ENCODE data around the gene POM121L12.

Gene POM121L12

GRCh38 chr7:53048638-53049037 lies 13.2 kb downstream of the POM121L12 start (continued):
- no peak for TF ChIP-seq TCF4 (CRISPR knock-in tag; IDR thresholded peaks at IDR 0.05; ENCODE audit: borderline replicate concordance)
- TF ChIP-seq GLIS3 (CRISPR knock-in tag; IDR thresholded peaks at IDR 0.05): no peak
- no peak for TF ChIP-seq ZFP3 (CRISPR knock-in tag; IDR thresholded peaks at IDR 0.05)

- TF ChIP-seq BACH2 (CRISPR knock-in tag; IDR thresholded peaks at IDR 0.05; ENCODE audit: borderline replicate concordance) (no peak), CSDC2 (CRISPR knock-in tag; IDR thresholded peaks at IDR 0.05) (no peak), ESRRG (CRISPR knock-in tag; IDR thresholded peaks at IDR 0.05) (no peak), PPARA (CRISPR knock-in tag; IDR thresholded peaks at IDR 0.05; ENCODE audit: borderline replicate concordance) (no peak), CSRNP3 (CRISPR knock-in tag; IDR thresholded peaks at IDR 0.05) (no peak)
These were observed 15.0 kb downstream of the POM121L12 start for GRCh38 chr7:53050433-53050832.

DNA sequence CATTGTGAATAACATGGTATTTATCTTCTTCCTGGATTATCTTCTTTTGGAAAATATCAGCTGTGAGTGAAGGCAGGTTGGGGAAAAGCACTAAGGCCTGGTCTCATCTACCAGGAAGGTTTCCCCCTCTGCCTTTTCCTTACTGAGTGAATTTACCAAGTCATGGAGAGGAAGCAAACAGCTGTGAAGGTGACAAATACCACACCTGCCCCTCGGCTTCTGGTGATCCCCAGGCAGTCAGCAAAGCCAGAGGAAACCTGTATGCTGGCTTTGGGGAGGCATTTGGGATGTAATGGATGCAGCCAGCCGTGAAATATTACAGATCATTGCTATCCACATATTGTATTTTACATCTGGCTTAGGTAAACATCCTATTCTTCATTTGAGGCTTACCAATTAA lies 24.2 kb downstream of the POM121L12 start:
- ATAC-seq: no peak
- TF ChIP-seq, protein P1, sequence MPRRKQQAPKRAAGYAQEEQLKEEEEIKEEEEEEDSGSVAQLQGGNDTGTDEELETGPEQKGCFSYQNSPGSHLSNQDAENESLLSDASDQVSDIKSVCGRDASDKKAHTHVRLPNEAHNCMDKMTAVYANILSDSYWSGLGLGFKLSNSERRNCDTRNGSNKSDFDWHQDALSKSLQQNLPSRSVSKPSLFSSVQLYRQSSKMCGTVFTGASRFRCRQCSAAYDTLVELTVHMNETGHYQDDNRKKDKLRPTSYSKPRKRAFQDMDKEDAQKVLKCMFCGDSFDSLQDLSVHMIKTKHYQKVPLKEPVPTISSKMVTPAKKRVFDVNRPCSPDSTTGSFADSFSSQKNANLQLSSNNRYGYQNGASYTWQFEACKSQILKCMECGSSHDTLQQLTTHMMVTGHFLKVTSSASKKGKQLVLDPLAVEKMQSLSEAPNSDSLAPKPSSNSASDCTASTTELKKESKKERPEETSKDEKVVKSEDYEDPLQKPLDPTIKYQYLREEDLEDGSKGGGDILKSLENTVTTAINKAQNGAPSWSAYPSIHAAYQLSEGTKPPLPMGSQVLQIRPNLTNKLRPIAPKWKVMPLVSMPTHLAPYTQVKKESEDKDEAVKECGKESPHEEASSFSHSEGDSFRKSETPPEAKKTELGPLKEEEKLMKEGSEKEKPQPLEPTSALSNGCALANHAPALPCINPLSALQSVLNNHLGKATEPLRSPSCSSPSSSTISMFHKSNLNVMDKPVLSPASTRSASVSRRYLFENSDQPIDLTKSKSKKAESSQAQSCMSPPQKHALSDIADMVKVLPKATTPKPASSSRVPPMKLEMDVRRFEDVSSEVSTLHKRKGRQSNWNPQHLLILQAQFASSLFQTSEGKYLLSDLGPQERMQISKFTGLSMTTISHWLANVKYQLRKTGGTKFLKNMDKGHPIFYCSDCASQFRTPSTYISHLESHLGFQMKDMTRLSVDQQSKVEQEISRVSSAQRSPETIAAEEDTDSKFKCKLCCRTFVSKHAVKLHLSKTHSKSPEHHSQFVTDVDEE (CRISPR knock-in tag; IDR thresholded peaks at IDR 0.05): no peak
- no peak for TF ChIP-seq GLIS3 (CRISPR knock-in tag; IDR thresholded peaks at IDR 0.05)
- no peak for TF ChIP-seq ZNF70 (CRISPR knock-in tag; IDR thresholded peaks at IDR 0.05)
- TF ChIP-seq RARB (CRISPR knock-in tag; IDR thresholded peaks at IDR 0.05): no peak
- TF ChIP-seq CSRNP3 (CRISPR knock-in tag; IDR thresholded peaks at IDR 0.05): no peak
- TF ChIP-seq BACH2 (CRISPR knock-in tag; IDR thresholded peaks at IDR 0.05; ENCODE audit: borderline replicate concordance): no peak
- no peak for TF ChIP-seq ARNTL (CRISPR knock-in tag; IDR thresholded peaks at IDR 0.05; ENCODE audit: borderline replicate concordance, low read depth)
- TF ChIP-seq ZNF565 (CRISPR knock-in tag; conservative IDR thresholded peaks at IDR 0.05; ENCODE audit: low read depth): no peak
- no peak for TF ChIP-seq PATZ1 (CRISPR knock-in tag; IDR thresholded peaks at IDR 0.05; ENCODE audit: borderline replicate concordance)
- TF ChIP-seq ZNF8 (CRISPR knock-in tag; IDR thresholded peaks at IDR 0.05): no peak
- no peak for TF ChIP-seq ZFP30 (CRISPR knock-in tag; IDR thresholded peaks at IDR 0.05)
- TF ChIP-seq OSR1 (CRISPR knock-in tag; IDR thresholded peaks at IDR 0.05): no peak
- TF ChIP-seq ZFP3 (CRISPR knock-in tag; IDR thresholded peaks at IDR 0.05): no peak
- no peak for TF ChIP-seq PPARA (CRISPR knock-in tag; IDR thresholded peaks at IDR 0.05; ENCODE audit: borderline replicate concordance)
- no peak for TF ChIP-seq CSDC2 (CRISPR knock-in tag; IDR thresholded peaks at IDR 0.05)
- TF ChIP-seq, protein P2, sequence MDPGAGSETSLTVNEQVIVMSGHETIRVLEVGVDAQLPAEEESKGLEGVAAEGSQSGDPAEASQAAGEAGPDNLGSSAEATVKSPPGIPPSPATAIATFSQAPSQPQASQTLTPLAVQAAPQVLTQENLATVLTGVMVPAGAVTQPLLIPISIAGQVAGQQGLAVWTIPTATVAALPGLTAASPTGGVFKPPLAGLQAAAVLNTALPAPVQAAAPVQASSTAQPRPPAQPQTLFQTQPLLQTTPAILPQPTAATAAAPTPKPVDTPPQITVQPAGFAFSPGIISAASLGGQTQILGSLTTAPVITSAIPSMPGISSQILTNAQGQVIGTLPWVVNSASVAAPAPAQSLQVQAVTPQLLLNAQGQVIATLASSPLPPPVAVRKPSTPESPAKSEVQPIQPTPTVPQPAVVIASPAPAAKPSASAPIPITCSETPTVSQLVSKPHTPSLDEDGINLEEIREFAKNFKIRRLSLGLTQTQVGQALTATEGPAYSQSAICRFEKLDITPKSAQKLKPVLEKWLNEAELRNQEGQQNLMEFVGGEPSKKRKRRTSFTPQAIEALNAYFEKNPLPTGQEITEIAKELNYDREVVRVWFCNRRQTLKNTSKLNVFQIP (CRISPR knock-in tag; IDR thresholded peaks at IDR 0.05; ENCODE audit: borderline replicate concordance, low read depth): no peak

More at GRCh38 chr7:53050433-53050832, 15.0 kb downstream of the POM121L12 start:
- ATAC-seq: no peak

DNA sequence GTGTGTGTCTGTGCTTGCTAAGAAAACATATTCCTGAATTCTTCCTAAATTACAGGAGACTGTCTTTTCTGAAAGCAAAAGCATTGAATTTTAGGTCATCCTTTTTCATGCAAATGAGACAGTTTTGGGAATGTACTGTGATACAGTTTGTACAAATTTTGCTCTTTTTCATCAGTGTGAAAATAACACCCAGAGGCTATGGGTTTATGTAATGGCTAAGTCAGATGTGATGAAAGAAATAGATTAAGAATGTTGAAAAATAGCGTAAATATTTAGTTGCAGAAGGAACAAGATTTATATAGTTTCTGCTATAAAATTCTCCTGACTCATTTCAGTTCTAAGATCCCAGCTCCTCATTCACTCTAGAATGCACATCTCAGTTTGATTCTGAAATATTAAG lies 24.6 kb downstream of the POM121L12 start:
- ATAC-seq: no peak
- TF ChIP-seq, protein P2 (CRISPR knock-in tag; IDR thresholded peaks at IDR 0.05; ENCODE audit: borderline replicate concordance, low read depth): no peak
- no peak for TF ChIP-seq ISL1 (CRISPR knock-in tag; IDR thresholded peaks at IDR 0.05)
- no peak for TF ChIP-seq PPARA (CRISPR knock-in tag; IDR thresholded peaks at IDR 0.05; ENCODE audit: borderline replicate concordance)
- TF ChIP-seq RARB (CRISPR knock-in tag; IDR thresholded peaks at IDR 0.05): no peak
- TF ChIP-seq, protein P1 (CRISPR knock-in tag; IDR thresholded peaks at IDR 0.05): no peak
- no peak for TF ChIP-seq ZNF70 (CRISPR knock-in tag; IDR thresholded peaks at IDR 0.05)
- TF ChIP-seq CSRNP3 (CRISPR knock-in tag; IDR thresholded peaks at IDR 0.05): no peak
